H1 (cell line): ENCODE results near the gene PAIP2B. TPM values are rescaled to one million over a fixed set of nuclear protein-coding genes. Genes with fewer than 3 reads are reported as not detected.

ENCODE experiments used
- BRCA1 ChIP-seq: IDR thresholded peaks from 2 replicates; pipeline ENCODE4 v1.6.1; 2012; ENCODE audit warnings: low read depth, low read length, improper control_type of control experiment
- CTBP2 ChIP-seq: IDR thresholded peaks from 2 replicates; pipeline ENCODE4 v1.7.0; 2011; ENCODE audit warnings: borderline replicate concordance, mild to moderate bottlenecking, moderate library complexity, mixed read lengths, low read length; ENCODE audit not compliant: insufficient read depth, insufficient read length
- SP2 ChIP-seq: IDR thresholded peaks from 2 replicates; pipeline ENCODE4 v1.6.1; 2012; ENCODE audit warnings: mild to moderate bottlenecking, low read length, inconsistent platforms
- polyA plus RNA-seq, 7 experiments: library from polyadenylated mRNA; depleted of rRNA in 3 of 7; stranded (reverse) in 5 of 7; unstranded in 2 of 7; fragments of >200 nt in 5 of 7; fragments of 200-250 nt in 2 of 7; gene quantifications; 1 replicate in 5 of 7; 2 replicates in 1 of 7; 4 replicates in 1 of 7; pipeline versions ENCODE4 v1.2.1 to v1.2.3, GENCODE V29; 2011 to 2013; ENCODE audit warnings: missing spikeins in 2 of 7, mixed read lengths in 2 of 7
- total RNA-seq: library from RNA; stranded (reverse); fragmentation: NEBNext Ultra II Directional; extraction: Animal tissue kit (Norgen Biotek cat#: 25700); gene quantifications from 2 replicates; pipeline ENCODE4 v1.2.1, GENCODE V29; 2021
- TF ChIP-seq, protein P1 (sequence below): fragments of 300-600 bp; sonication (generic); IDR thresholded peaks from 2 replicates; pipeline ENCODE4 v1.7.1; 2012; ENCODE audit warnings: low read length, moderate library complexity, mild to moderate bottlenecking, inconsistent platforms; ENCODE audit not compliant: insufficient replicate concordance

The PAIP2B gene
- total and polyA plus RNA-seq, 2 of the 8 experiments (the other 6 are each of a cell fraction or from before 2014, with no cell fraction given), result 8.4 to 31.3 TPM

DNA sequence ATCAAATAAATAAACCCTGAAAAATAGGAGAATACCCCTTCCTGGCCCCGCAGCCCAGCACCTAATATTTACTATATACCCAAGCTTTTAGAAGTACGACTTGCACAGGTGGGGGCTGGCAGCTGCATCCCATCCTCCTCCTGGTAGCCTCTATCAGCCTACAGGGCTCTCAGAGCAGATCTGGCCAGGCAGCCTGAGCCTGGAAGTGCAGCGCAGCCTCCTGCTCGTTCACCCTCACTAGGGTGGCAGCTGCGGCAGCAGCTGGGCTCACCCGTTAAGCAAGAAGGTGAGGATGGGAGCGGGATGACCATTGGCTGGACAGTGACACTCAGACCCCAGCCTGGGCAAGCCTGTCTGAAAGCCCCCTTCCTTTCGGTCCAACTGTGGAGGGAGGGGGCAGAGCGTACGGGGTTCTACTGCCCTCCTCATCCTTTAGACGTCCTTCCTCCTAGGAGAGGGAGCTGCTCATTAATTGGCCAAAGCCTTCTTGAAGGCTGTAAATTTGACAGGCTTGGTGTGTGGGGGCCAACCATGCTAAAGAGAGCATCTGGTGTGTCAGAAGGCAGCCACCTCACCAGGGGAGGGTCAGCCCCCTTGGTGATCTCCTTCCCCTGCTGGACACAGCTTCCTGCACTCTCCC is 73.2 kb downstream of the PAIP2B start (continued):
- TF ChIP-seq, protein P1, sequence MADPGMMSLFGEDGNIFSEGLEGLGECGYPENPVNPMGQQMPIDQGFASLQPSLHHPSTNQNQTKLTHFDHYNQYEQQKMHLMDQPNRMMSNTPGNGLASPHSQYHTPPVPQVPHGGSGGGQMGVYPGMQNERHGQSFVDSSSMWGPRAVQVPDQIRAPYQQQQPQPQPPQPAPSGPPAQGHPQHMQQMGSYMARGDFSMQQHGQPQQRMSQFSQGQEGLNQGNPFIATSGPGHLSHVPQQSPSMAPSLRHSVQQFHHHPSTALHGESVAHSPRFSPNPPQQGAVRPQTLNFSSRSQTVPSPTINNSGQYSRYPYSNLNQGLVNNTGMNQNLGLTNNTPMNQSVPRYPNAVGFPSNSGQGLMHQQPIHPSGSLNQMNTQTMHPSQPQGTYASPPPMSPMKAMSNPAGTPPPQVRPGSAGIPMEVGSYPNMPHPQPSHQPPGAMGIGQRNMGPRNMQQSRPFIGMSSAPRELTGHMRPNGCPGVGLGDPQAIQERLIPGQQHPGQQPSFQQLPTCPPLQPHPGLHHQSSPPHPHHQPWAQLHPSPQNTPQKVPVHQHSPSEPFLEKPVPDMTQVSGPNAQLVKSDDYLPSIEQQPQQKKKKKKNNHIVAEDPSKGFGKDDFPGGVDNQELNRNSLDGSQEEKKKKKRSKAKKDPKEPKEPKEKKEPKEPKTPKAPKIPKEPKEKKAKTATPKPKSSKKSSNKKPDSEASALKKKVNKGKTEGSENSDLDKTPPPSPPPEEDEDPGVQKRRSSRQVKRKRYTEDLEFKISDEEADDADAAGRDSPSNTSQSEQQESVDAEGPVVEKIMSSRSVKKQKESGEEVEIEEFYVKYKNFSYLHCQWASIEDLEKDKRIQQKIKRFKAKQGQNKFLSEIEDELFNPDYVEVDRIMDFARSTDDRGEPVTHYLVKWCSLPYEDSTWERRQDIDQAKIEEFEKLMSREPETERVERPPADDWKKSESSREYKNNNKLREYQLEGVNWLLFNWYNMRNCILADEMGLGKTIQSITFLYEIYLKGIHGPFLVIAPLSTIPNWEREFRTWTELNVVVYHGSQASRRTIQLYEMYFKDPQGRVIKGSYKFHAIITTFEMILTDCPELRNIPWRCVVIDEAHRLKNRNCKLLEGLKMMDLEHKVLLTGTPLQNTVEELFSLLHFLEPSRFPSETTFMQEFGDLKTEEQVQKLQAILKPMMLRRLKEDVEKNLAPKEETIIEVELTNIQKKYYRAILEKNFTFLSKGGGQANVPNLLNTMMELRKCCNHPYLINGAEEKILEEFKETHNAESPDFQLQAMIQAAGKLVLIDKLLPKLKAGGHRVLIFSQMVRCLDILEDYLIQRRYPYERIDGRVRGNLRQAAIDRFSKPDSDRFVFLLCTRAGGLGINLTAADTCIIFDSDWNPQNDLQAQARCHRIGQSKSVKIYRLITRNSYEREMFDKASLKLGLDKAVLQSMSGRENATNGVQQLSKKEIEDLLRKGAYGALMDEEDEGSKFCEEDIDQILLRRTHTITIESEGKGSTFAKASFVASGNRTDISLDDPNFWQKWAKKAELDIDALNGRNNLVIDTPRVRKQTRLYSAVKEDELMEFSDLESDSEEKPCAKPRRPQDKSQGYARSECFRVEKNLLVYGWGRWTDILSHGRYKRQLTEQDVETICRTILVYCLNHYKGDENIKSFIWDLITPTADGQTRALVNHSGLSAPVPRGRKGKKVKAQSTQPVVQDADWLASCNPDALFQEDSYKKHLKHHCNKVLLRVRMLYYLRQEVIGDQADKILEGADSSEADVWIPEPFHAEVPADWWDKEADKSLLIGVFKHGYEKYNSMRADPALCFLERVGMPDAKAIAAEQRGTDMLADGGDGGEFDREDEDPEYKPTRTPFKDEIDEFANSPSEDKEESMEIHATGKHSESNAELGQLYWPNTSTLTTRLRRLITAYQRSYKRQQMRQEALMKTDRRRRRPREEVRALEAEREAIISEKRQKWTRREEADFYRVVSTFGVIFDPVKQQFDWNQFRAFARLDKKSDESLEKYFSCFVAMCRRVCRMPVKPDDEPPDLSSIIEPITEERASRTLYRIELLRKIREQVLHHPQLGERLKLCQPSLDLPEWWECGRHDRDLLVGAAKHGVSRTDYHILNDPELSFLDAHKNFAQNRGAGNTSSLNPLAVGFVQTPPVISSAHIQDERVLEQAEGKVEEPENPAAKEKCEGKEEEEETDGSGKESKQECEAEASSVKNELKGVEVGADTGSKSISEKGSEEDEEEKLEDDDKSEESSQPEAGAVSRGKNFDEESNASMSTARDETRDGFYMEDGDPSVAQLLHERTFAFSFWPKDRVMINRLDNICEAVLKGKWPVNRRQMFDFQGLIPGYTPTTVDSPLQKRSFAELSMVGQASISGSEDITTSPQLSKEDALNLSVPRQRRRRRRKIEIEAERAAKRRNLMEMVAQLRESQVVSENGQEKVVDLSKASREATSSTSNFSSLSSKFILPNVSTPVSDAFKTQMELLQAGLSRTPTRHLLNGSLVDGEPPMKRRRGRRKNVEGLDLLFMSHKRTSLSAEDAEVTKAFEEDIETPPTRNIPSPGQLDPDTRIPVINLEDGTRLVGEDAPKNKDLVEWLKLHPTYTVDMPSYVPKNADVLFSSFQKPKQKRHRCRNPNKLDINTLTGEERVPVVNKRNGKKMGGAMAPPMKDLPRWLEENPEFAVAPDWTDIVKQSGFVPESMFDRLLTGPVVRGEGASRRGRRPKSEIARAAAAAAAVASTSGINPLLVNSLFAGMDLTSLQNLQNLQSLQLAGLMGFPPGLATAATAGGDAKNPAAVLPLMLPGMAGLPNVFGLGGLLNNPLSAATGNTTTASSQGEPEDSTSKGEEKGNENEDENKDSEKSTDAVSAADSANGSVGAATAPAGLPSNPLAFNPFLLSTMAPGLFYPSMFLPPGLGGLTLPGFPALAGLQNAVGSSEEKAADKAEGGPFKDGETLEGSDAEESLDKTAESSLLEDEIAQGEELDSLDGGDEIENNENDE, result no peak
- TF ChIP-seq BRCA1 (no peak), CTBP2 (no peak), SP2 (no peak)
- TF ChIP-seq, all 59 proteins: peak for 0
